OCI-LY1 (cell line): ENCODE measurements around the gene RANBP1.

Source experiments
- EZH2 ChIP-seq: fragments of 200-600 bp; sonication (generic), shearing (Covaris generic); IDR thresholded peaks from 2 replicates; pipeline ENCODE4 v1.8.0; 2017; ENCODE audit warnings: borderline replicate concordance, mixed run types, mild to moderate bottlenecking, antibody characterized with exemption, low read length, moderate library complexity, mixed read lengths
- TF ChIP-seq, protein P1 (sequence below): fragments of 200-600 bp; sonication (generic), shearing (Covaris generic); IDR thresholded peaks from 2 replicates; pipeline ENCODE4 v1.5.1; 2017; ENCODE audit warnings: mild to moderate bottlenecking, antibody characterized with exemption, low read length, moderate library complexity, mixed read lengths

DNA sequence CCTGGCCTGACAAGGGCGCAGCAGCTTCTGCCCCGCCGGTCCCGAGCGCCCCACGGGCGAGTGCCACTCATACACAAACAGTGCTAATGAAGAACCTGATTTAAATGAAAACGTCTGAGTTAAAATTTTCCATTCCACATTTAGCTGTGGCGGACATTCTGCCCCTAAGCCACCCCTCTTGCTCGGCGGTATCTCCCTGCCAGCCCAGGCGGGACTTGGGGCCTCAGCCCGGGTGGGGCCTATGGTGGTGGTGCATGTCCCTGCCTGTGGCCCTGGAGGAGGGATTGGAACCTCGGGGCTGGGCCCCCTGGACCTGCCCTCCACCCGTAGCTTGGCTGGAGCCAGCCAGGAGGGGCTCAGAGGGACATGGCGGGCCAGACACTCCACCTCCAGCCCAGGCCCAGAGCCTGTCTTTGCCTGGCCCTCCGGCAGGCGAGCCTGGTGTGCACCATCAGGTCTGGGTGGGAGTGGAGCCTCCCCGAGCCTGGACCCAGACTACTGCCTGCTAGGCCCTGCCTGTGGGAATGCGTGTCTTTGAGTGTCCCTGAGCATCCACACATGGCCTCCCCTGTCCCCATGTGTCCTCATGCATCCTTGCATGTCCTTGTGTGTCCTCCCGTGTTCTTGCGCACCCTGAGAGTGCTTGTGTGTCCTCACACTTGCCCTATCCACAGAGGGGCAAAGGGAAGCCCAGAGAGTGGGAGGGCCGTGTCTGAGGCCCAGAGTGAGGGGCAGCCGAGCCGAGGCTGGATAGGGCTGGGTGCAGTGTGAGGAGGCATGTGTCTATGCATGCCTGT lies 20.1 kb downstream of the RANBP1 start:
- TF ChIP-seq, protein P1, sequence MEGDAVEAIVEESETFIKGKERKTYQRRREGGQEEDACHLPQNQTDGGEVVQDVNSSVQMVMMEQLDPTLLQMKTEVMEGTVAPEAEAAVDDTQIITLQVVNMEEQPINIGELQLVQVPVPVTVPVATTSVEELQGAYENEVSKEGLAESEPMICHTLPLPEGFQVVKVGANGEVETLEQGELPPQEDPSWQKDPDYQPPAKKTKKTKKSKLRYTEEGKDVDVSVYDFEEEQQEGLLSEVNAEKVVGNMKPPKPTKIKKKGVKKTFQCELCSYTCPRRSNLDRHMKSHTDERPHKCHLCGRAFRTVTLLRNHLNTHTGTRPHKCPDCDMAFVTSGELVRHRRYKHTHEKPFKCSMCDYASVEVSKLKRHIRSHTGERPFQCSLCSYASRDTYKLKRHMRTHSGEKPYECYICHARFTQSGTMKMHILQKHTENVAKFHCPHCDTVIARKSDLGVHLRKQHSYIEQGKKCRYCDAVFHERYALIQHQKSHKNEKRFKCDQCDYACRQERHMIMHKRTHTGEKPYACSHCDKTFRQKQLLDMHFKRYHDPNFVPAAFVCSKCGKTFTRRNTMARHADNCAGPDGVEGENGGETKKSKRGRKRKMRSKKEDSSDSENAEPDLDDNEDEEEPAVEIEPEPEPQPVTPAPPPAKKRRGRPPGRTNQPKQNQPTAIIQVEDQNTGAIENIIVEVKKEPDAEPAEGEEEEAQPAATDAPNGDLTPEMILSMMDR, result no peak
- TF ChIP-seq EZH2, result no peak
